GM19043 (cell line): Measurements from ENCODE around the gene DCHS1.
"Not testable (repeated sequence)": the region's sequence is repeated elsewhere in the genome, so short reads cannot be mapped to it uniquely, and the experiment has no call there.

ENCODE experiments used
- ATAC-seq: cut with Tn5 transposase; IDR thresholded peaks from one replicate; pipeline ENCODE4 v1.9.1; 2021; ENCODE audit warnings: low read depth; ENCODE audit not compliant: unreplicated experiment

Gene DCHS1, protein sequence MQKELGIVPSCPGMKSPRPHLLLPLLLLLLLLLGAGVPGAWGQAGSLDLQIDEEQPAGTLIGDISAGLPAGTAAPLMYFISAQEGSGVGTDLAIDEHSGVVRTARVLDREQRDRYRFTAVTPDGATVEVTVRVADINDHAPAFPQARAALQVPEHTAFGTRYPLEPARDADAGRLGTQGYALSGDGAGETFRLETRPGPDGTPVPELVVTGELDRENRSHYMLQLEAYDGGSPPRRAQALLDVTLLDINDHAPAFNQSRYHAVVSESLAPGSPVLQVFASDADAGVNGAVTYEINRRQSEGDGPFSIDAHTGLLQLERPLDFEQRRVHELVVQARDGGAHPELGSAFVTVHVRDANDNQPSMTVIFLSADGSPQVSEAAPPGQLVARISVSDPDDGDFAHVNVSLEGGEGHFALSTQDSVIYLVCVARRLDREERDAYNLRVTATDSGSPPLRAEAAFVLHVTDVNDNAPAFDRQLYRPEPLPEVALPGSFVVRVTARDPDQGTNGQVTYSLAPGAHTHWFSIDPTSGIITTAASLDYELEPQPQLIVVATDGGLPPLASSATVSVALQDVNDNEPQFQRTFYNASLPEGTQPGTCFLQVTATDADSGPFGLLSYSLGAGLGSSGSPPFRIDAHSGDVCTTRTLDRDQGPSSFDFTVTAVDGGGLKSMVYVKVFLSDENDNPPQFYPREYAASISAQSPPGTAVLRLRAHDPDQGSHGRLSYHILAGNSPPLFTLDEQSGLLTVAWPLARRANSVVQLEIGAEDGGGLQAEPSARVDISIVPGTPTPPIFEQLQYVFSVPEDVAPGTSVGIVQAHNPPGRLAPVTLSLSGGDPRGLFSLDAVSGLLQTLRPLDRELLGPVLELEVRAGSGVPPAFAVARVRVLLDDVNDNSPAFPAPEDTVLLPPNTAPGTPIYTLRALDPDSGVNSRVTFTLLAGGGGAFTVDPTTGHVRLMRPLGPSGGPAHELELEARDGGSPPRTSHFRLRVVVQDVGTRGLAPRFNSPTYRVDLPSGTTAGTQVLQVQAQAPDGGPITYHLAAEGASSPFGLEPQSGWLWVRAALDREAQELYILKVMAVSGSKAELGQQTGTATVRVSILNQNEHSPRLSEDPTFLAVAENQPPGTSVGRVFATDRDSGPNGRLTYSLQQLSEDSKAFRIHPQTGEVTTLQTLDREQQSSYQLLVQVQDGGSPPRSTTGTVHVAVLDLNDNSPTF (N-terminal part only)

DNA sequence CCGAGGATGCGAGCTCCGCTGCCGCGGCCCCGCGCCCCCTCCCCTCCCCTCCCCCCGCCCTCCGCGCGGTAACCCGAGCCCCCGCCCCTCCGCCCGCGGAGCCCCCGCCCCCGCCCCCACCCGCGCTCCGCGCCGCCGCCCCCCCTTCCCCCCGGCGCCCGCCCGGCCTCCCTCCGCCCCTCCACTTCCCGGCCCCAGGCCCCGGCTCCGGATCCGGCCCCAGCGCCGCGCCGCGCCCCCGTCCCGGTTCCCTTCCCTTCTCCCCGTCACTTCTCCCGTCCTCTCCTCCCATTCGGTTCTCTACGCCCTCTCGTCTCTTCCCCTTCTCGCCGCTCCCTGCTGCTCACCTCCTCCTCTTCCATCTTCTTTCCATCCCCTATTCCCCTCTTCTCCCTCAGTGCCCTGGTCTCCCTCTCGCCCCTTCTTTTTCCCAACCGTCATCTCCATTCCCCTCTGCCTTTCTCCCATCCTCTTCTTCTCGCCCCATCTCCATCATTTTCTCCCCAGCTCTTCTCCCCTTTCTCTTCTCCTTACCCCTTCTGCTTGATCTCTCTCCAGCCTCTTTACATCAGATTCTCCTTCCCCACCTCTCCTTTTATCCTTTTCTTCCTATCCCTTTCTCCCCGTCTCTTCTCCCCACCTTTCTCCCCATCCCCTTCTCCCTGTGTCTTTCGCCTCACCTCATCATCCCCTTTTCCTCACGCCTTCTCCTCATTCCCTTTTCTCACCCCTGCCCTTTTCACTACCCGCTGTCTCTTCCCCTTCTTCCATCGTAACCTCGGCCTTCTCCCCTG is at the start of gene DCHS1:
DCHS1 (minus strand) TSS at position 20 of the 794 bp plus-strand sequence. CDS start 14,196 bp downstream, outside the sequence.
- no peak for ATAC-seq

DNA sequence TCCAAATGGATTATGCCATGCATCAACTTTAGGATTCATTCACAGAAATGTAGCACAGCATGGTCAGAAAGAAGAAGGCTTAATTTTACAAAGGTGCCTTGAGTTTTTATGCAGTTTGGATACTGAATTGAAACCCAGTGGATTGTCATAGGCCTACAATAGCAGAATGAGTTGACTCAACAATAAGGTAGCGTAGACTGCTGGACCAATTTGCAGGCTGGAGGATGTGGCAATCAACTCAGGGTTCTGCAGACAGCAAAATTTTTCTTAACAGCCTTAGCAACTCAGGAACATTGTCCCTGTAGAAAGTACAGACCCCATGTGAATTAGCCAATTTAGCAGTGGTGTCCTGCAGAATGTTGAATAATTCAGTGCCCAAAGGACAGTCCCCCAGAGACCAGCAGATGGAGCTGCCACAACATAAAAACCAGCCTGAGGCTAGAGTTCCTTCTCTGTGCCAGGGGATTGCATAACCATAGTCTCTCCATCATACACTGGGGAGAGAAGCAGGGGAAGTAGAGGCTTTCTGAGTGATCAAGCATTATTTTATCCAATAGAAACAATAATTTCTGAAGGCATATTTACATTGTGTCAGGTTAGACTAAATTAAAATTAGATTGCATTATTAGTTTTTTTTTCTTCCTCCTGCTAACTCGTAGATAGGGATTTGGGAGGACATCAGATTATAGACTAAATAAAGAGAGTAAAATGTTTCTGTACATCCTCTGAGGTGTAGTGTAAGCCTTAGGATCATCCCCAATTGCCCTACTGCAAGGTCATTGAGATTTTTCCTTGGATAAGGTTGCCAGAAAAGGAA is 47.8 kb upstream of the DCHS1 start:
- no peak for ATAC-seq

DNA sequence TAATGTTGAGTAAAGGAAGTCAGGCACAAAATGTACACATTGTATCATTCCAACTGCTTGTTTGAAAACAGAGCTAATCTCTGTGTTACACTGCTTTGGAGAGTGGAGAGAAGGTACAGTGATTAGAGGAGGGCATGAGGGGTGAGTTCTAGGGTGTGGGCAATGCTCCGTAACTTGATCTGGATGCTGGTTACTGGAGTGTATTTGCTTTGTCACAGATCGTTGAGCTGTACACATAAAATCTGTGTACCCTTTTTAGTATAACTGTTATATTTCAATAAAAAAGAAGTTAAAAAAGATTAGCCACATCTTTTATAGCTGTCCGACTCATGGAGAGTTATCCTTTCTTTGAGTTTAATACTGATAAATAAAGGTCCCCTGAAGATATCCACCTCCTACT is 46.3 kb upstream of the DCHS1 start:
- ATAC-seq: not testable (repeated sequence)

DNA sequence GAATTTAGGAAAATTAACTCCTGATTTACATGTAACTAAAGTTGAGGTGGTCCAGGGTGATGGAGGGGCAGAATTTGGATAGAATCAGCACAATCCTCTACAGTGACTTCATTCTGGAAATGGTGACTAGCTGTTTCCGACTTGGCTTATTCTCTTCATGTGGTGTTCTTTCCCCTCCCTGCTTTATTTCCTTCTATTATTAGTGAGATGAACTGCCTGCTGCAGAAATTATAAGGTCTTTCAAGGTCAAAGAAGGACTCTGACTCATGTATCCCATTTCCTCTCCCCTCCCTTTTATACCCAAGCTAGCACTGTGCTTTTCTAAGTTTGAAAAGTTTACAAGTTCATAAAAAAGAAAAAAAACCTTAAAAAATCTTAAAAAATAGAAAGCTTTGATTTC is 39.8 kb upstream of the DCHS1 start:
- ATAC-seq: no peak

DNA sequence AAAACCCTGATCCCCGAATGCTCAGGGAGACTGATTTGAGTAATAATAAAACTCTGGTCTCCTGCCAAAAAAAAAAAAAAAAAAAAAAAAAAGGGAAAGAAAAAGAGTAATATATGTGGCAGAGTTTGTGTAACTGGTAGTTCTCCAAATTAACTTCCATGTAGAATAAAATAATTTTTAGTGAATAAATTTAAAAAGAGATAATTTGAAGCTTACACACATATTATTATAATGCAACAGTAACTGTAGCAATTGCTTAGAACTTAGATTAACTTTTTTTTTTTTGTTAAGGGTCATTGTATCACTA is 38.6 kb upstream of the DCHS1 start:
- ATAC-seq: no peak

DNA sequence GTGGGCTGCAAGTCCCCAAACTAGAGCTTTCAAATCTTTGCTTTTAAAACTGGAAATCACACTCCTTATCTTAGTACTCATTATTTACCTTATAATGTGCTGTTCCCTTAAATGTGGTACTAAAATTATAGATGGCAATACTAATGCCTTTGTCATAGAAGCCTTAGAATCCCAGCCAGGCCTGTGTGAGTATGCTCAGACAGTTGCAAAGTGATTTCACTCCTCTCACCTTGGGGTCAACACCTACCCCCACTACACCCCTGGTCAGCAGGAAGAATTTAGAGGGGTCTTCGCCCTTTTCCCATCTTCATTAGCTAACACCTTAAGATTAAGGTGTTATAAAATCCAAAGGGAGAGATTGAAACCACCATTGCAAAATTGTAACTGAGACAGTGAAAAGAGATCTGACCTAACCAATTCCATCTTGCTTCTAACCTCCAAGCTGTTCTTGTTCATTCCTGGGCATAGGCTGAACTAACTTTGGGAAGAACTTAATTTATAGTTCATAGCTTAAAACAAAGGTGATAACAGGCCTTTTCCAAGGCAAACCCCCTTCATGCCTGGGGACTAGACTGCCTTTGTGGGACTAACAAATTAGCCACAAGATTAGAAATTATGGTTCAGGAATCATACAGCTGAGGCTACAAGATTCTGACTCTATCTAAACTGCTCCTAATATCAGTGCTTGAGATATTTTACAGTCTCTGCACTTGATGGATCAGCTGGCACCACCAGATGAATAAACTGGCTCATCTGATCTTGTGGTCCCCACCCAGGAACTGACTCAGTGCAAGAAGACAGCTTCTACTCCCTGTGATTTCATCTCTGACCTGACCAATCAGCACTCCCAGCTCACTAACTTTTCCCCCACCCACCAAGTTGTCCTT is 38.0 kb upstream of the DCHS1 start:
- ATAC-seq: no peak

DNA sequence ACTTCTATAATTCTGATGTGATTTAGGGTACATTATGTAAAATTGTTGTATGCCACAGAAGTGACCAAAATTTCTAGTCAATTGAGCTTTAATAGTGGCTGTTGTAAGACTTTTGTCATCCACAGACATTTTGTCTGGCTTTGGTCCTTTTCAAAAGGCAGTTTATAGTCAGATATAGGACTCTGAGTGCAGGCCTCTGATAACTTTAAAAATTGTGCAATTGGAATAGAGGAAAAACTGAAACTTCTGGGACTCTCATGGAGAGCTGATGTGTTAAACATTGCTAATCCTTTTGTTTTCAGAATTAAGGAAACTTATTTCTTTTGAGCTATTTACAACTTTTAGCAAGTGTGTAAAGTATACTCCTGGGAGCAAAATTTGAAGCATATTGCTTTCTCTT is 36.5 kb upstream of the DCHS1 start:
- no peak for ATAC-seq

DNA sequence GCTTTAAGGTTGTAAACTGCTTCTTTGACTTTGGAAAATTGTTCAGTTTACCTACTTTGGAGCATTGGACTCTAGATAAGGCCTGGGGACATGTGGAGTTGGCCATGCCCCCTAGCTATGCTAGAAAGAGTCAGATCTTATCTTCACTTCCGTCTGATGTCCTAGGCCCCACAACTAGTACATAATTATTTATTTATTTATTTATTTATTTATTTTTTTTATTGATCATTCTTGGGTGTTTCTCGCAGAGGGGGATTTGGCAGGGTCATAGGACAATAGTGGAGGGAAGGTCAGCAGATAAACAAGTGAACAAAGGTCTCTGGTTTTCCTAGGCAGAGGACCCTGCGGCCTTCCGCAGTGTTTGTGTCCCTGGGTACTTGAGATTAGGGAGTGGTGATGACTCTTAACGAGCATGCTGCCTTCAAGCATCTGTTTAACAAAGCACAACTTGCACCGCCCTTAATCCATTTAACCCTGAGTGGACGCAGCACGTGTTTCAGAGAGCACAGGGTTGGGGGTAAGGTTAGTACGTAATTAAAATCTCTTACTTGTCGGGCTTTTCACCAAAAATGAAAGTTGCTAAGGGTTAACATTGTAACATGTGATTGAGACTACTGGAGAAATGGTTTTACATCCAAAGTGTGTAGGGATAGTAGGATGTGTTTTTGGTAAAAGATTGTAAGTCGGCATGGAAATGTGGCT is 35.0 kb upstream of the DCHS1 start:
- not testable (repeated sequence) for ATAC-seq

DNA sequence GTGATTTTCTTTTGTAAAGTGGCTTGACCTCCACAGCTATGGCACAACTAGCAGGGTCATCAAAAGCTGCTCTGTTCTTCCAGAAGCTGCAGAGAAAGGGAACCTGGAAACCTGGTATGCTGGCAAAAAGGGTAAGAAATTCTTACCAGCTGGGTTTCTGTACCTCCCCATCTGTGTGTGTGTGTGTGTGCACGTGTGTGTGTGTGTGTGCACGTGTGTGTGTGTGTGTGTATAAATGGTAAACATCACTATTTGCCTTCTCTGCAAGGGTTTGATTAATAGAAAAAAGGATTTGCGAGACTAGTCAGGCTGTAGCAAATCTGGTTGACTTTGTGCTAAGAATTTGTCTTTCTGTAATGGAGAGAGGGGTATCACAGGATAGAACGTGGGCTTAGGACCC is 32.3 kb upstream of the DCHS1 start:
- ATAC-seq: no peak

DNA sequence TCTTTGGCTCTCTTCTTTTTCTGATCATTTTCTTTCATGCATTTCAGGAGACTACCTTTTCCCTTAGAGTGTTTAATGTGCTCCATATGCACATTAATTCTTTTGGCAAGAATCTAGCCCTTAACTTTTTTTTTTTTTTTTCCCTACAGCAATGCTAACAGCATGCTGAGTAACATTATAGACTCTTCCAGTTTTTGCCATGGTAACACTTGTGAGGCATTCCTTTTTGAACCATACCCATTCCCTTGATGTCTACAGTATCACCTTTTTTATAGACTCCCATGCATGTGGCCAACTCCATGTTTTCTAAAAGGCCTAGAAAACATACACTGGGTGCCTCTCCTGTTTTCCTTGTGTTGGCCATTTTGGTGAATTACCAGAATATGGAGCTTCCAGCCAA is 30.4 kb upstream of the DCHS1 start:
- ATAC-seq: no peak

DNA sequence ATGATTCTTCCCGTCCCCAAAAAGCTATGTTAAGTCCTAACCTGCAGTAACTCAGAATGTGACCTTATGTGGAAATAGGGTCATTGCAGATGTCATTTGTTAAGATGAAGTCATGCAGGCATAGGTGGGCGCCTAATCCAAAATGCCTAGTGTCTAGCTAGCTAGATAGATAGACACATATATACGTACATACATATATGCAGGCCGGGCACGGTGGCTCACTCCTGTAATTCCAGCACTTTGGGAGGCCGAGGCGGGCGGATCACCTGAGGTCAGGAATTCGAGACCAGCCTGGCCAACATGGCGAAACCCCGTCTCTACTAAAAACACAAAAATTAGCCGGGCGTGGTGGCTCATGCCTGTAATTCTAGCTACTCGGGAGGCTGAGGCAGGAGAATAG is 28.5 kb upstream of the DCHS1 start:
- not testable (repeated sequence) for ATAC-seq

DNA sequence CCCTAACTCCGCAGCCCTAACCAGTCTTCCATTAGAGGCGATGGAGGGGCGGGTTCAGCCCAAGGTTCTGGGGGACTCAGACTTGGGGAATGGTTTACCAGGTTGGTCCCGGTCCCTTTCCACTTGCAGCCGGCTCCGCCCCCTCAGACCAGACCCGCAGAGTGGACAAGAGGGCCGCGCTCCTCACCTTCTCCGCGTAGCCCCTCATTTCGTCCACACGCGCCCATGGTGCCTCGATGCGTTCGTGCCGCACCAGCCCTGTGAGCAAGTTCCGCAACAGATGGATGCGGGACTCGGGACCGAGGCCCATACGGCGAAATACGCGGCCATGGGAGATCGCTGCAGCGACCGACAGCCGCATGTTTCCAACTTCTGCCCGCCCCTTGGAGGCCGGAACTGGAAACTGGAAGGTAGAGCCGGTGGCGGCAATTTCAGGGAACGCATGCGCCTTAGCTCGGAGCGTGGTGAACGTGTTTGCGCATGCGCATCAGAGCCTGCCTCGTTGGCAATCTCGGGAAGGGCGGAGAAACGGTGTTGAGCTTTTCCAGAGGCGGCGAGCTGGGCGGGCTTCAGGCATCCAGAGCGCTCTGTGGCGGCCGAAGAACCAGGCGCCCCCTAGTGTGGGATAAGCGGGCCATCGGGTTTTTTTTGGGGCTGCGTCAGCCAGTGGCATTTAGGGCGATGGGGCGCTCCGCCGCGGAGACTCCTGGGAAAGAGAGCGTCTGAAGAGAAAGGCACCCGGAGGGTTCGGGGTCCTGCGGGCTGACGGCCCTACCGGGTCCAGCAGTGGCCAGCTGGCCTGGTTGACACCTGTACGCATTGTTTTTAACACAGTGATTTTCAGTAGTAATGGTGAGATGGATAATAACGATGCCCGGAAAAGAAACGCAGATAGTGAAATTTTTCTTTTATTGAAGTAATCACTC is 27.6 kb upstream of the DCHS1 start, which contains the start of gene MRPL17:
MRPL17 (minus strand) TSS at position 405 of the 926 bp plus-strand sequence; CDS start at position 361, 44 bp downstream.
- ATAC-seq: peak; percentile 91

DNA sequence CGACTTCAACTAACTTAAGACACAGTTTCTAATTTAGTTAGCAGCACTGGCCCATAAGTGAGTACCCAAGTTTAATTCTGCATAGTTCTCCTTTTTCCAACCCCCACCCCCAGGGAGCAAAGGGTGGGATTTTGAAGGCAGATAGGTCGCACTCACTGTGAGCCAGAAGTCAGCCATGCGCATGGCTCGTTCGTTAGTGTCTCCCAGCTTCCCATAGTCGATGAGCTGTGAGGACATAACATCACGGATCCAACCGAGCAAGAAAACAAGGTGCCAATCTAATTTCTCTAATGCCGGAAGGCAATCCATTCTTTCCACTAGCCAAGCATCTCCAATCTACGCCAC is 27.0 kb upstream of the DCHS1 start:
- ATAC-seq: no peak

DNA sequence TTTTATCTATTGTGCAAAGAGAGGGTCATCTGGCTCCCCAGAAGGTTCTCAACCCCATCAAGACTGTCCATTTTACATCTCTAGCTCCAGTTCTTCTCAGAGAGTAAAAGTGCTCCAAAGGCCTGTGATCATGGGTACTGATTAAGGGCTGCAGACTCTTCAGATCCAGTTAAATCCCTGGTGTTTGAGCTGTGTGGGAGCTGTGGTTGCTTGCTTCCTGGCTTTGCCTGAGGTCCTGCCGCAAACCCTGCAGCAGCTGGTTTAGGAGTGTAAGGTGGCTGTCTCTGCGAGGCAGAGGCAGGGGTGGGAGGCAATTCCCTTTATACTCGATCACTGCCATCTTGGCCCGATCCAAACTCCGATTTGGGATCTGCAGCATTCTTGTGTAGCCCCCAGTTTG is 26.3 kb upstream of the DCHS1 start:
- ATAC-seq: no peak

DNA sequence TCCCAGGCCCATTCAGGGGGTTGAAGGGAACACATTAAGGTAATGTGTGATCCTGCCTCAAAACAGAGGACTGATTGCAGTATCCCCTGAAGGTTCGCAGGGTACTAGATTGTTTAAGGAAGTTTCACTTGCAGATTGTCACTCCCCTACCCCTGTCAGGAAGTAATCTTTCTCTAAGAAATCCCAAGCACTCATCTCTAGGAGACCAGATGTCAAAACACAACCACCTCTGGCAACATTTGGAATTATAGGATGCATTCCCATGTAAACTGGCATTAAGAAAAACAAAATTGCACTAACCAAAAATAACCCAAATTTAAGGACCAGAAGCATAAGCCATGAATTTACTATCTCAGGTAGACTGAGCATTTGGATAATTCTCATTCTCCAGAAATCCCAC is 25.9 kb upstream of the DCHS1 start:
- no peak for ATAC-seq

DNA sequence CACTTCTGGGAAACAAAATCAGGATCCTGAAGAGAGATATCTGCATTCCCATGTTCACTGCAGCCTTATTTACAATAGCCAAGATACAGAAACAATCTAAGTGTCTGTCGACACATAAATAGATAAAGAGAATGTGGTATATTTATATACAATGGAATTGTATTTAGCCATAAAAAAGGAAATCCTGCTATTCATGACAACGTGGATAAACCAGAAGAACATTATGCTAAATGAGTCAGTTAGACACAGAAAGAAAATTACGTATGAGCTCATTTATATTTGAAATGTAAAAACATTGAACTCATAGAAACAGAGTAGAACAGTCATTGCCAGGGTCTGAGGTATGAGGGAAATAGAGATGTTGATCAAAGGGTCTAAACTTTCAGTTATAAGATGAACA is 21.4 kb upstream of the DCHS1 start:
- no peak for ATAC-seq

DNA sequence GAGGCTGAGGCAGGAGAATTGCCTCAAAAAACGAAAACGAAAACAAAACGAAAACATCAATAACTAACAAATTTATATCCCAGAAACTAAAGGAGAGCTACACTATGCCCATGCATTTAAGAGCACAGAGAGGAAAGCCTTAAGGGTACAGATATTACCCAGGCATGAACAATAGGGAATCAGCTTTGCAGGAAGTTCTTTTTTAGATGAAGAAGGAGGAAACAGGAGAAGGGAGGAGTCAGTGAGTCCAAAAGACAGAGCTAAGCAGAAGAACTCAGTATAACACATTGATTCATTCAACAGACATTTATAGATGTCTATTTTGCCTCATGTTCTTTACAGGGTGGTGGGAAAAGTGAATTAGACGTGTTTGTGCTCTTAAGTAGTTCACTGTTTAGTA is 19.3 kb upstream of the DCHS1 start:
- no peak for ATAC-seq
